Mesothelial cell of epicardium (in vitro differentiated cells): ENCODE measurements around the gene CREG2. TPM values are rescaled to one million over a fixed set of nuclear protein-coding genes. Genes with fewer than 3 reads are reported as not detected.

ENCODE experiments used
- DNase-seq, 2 experiments: peaks; one replicate each; pipeline ENCODE4 v3.0.0; 2021; ENCODE audit warnings: low spot score in 2 of 2; ENCODE audit not compliant: unreplicated experiment in 2 of 2
- H3K27ac Mint-ChIP-seq: 2 replicates; pipeline ENCODE4 v1.8.0; 2021; ENCODE audit warnings: mixed read lengths
- H3K27me3 Mint-ChIP-seq: 2 replicates; pipeline ENCODE4 v1.8.0; 2021; ENCODE audit warnings: low read depth, mixed read lengths
- H3K36me3 Mint-ChIP-seq: 2 replicates; pipeline ENCODE4 v1.8.0; 2021; ENCODE audit warnings: mixed read lengths
- H3K4me1 Mint-ChIP-seq: 2 replicates; pipeline ENCODE4 v1.8.0; 2021; ENCODE audit warnings: mixed read lengths
- H3K4me3 Mint-ChIP-seq: 2 replicates; pipeline ENCODE4 v1.8.0; 2021; ENCODE audit warnings: mild to moderate bottlenecking, moderate library complexity, mixed read lengths
- H3K9me3 Mint-ChIP-seq: 2 replicates; pipeline ENCODE4 v1.8.0; 2021; ENCODE audit warnings: mixed read lengths
- CTCF ChIP-seq: fragments of 200-600 bp; sonication (generic); IDR thresholded peaks from one replicate; pipeline ENCODE4 v1.5.0; 2021; ENCODE audit warnings: antibody characterized with exemption; ENCODE audit not compliant: unreplicated experiment
- total RNA-seq: library from RNA; stranded (reverse); gene quantifications from 3 replicates; pipeline ENCODE4 v1.2.1, GENCODE V29; 2021

CREG2 gene
- total RNA-seq, 1 donor from 2014 or later = 0.42 TPM

GRCh38 chr2:101308432-101309210, 78.7 kb downstream of the CREG2 start, which contains the start of gene RNF149:
TSS of gene RNF149 (minus strand) at chr2:101308701. CDS start at chr2:101308588, 113 bp downstream.
- Mint-ChIP-seq H3K4me3 (peak within 1 kb of the TSS; percentile 89), H3K4me1 (peaks cover 34% of the 10 kb centered on the region), H3K9me3 (no peaks in the 10 kb centered on the region), H3K27me3 (no peaks in the 10 kb centered on the region), H3K36me3 (no peaks in the 10 kb centered on the region), H3K27ac (peak within 1 kb of the TSS; percentile 90)
- peak; percentile 89 to 97 for DNase-seq
- no peak for TF ChIP-seq CTCF

GRCh38 chr2:101307950-101308431, 79.3 kb downstream of the CREG2 start:
- no peak for TF ChIP-seq CTCF
- H3K4me3 Mint-ChIP-seq = peak overlapping the region; percentile 89
- H3K9me3 Mint-ChIP-seq = no peaks in the 10 kb centered on the region
- peaks cover 34% of the 10 kb centered on the region for H3K4me1 Mint-ChIP-seq
- H3K27ac Mint-ChIP-seq = peak overlapping the region; percentile 90
- H3K36me3 Mint-ChIP-seq = no peaks in the 10 kb centered on the region
- DNase-seq = peak; percentile 29 to 50
- no peaks in the 10 kb centered on the region for H3K27me3 Mint-ChIP-seq

GRCh38 chr2:101307503-101307902, 79.8 kb downstream of the CREG2 start:
- DNase-seq = no peak
- no peak for TF ChIP-seq CTCF
- no peaks in the 10 kb centered on the region for H3K9me3 Mint-ChIP-seq
- H3K4me3 Mint-ChIP-seq = peak overlapping the region; percentile 89
- H3K27me3 Mint-ChIP-seq = no peaks in the 10 kb centered on the region
- peaks cover 36% of the 10 kb centered on the region for H3K4me1 Mint-ChIP-seq
- H3K27ac Mint-ChIP-seq = peak overlapping the region; percentile 90
- H3K36me3 Mint-ChIP-seq = peaks cover 2% of the 10 kb centered on the region

GRCh38 chr2:101306410-101306809, 80.9 kb downstream of the CREG2 start:
- TF ChIP-seq CTCF = no peak
- Mint-ChIP-seq H3K27ac (peak overlapping the region; percentile 40), H3K36me3 (peaks cover 3% of the 10 kb centered on the region), H3K4me1 (peaks cover 45% of the 10 kb centered on the region), H3K9me3 (no peaks in the 10 kb centered on the region), H3K27me3 (no peaks in the 10 kb centered on the region), H3K4me3 (peak overlapping the region; percentile 89)
- DNase-seq = no peak

GRCh38 chr2:101305492-101306078, 81.7 kb downstream of the CREG2 start:
- Mint-ChIP-seq H3K4me1 (peaks cover 45% of the 10 kb centered on the region), H3K4me3 (no peak overlapping the region), H3K9me3 (no peaks in the 10 kb centered on the region), H3K27ac (peak overlapping the region; percentile 43), H3K36me3 (peaks cover 3% of the 10 kb centered on the region), H3K27me3 (no peaks in the 10 kb centered on the region)
- no peak for TF ChIP-seq CTCF
- no peak for DNase-seq
